HG02938 (cell line): ENCODE measurements around the gene MPIG6B.
"Not testable (repeated sequence)": the region's sequence is repeated elsewhere in the genome, so short reads cannot be mapped to it uniquely, and the experiment has no call there.

Experiments used
- ATAC-seq: cut with Tn5 transposase; IDR thresholded peaks from one replicate; pipeline ENCODE4 v1.9.1; 2021; ENCODE audit warnings: mild to moderate bottlenecking, moderate library complexity; ENCODE audit not compliant: unreplicated experiment

Gene MPIG6B

DNA sequence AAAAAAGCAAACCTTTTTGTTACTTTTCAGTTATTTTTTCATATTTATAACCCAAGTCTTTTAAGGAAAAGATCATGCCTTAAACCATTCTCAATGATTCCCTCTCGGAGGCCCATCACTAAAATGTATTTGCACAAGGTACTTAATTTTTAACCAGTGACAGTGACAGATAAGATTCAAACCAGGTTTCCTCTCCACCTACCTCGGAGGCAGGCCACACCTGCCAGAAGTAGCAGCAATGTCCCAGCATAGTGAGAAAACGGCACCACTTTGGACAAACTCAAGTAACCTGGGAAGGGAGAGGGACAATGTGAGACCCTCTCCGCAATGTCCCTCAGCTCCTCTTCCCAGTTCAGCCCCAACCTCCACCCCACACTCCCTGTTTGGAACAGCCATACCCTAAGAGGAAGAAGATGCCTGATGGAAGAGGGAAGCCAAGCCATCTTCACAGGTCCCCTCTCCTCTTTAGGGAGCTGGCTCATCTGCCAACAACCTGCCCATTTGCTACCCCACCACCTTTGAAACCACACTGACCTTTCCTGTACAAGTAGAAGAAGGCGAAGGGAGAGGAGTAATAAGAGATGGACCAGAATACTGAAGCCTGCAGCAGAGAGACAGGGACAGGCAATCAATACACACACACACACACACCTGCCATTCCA, 22.3 kb upstream of the MPIG6B start:
- no peak for ATAC-seq

DNA sequence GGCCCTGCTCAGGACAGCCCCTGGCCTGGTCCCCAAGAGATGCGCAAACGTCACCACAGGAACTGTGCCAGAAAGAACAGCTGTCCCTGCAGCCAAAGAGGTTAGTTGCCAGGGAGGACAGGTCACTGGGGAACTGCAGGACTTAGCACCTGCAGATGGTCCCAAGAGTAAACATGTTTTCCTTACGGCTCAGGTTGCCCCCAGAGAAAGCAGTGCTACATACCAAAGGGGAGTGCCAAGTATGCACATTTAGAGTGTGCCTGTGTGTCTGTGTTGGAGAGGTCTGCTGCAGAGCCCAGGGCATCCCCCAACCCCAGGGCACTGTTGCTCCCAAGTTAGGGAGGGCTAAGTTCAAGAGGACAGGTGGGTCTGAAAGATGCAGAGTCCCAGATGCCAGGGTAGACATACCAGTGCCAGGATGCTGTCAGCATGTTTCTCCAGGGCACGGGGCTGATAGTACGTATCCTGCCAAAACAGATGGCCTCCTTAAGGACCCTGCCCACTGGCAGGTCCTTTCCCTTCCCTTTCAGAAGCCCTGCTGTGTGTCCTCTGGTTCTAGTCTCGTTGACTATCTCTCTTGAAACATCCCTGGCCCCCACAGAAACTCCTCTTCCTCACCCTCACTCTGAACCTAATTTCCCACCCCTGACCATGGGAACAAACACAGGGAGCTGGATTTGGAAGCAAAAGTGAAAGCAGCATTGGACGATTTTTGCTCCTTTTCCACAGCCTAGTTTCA, 21.3 kb upstream of the MPIG6B start:
- ATAC-seq: no peak

DNA sequence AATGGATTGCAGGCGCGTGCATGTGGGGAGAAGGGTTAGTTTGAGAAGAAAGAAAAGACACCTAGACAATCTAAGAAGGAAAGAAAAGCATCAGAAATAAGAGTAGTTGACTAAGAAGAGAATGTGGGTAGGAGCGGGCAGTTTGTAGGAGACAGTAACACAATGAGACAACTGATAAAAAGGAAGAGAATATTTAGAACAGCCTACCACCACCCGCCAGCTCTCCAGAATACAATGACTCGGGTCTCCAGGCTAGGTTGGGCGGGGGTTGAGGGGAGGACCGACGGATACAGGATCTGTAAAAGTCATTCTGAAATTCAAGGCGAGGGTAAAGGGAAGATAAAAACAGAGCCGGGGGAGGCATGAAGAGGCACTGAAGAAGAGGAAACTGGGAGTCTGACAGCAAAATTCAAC, 20.8 kb upstream of the MPIG6B start:
- no peak for ATAC-seq

DNA sequence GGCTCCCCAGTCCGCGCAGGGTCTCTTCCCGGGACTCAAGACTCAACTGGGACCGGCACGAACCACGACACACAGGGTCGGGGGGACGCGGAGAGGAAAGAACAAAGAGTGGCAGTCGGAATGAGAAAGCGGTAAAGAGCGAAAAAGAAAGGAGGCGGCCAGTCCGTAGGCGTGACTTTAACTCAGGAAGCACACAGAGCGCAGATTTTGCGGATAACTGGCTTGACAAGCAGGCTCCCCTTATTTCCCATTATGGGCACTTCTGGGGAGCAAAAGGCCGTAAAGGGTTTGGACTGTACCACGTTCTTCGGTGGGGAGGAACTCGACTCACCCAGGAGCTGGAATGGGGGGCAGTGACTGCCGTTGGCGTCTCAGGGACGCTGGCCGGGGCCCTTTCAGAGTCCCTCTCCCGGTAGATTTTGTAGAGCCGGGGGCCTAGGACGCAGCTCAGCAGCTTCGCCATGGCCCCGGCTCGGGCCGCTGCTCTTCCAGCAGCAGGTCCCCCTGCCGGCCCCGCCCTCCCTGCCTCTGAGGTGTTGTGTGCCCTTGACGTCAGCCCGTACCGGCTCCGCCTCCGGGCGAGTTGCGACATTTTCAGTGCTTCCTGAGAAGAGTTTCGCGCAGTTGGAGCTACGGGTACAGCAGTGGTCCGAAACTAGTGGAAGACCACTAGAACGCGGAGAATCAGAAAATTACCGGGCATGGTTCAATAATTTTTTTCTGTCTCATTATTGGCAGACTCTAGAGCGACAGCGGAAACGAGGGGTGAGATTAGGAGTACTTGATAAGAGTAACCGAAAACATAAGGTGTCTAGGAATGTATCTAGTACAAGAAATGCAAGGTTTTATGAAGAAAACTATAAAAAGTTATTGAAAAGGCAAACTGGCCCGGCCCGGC, 20.1 kb upstream of the MPIG6B start, which contains the start of gene ABHD16A:
ABHD16A (minus strand) TSS at position 506 of the 898 bp plus-strand sequence; CDS start at position 463, 43 bp downstream.
- peak; percentile 62 for ATAC-seq

DNA sequence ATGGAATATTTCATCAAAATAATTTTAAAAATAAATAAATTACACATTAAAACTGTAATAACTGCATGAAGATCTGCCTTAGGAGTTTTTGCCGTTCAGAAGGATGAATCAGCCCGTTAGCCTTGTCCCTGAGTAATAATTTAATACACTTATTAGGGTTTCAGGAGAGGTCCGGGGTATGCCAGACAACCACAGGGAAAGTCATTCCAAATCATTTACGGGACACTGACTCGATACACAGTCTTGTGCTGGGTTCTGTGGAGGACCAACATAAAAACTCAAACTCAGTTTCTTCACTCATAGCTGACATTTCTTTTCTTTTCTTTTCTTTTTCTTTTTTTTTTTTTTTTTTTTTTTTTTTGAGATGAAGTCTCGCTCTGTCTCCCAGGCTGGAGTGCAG, 17.2 kb upstream of the MPIG6B start:
- ATAC-seq: no peak

DNA sequence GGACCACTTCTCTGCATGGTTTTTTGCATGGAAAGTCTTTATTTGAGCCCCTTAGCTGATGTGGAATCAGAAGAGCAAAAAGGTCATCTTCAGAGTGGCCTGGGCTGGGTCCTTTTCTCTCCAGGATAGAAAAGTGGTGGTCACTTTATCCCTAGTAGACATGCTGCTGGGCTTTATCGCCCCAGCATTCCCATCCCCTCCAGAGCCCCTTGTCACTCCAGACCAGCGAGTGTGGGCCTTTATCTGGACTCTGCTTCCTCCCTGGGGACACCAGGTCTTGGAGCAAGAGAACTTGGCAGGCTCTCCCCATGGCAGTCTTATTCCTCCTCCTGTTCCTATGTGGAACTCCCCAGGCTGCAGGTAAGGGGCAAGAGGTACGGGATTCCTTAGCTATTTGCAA, 16.6 kb upstream of the MPIG6B start, which contains the start of gene LY6G6F:
LY6G6F (plus strand) TSS at position 268 of the 400 bp plus-strand sequence; CDS start at position 309, 41 bp downstream.
- ATAC-seq: no peak

DNA sequence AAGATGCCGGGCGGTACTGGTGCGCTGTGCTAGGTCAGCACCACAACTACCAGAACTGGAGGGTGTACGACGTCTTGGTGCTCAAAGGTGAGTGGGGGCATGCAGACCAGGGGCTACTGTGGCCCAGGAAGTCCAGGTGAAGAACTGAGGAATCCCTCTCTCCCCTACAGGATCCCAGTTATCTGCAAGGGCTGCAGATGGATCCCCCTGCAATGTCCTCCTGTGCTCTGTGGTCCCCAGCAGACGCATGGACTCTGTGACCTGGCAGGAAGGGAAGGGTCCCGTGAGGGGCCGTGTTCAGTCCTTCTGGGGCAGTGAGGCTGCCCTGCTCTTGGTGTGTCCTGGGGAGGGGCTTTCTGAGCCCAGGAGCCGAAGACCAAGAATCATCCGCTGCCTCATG, 15.5 kb upstream of the MPIG6B start:
- no peak for ATAC-seq

DNA sequence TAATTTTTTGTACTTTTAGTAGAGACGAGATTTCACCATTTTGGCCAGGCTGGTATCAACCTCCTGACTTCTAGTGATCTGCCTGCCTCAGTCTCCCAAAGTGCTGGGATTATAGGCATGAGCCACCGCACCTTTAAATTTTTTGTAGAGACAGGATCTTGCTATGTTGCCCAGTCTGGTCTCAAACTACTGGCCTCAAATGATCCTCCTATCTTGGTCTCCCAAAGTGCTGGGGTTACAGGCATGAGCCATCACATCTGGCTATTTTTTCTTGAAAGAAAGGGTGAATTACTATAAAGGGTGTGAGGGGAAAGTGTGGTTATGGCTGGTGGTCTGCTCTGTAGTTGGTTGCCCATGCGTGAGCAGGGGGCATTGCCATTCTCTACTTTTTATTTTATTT, 14.9 kb upstream of the MPIG6B start:
- ATAC-seq: no peak

DNA sequence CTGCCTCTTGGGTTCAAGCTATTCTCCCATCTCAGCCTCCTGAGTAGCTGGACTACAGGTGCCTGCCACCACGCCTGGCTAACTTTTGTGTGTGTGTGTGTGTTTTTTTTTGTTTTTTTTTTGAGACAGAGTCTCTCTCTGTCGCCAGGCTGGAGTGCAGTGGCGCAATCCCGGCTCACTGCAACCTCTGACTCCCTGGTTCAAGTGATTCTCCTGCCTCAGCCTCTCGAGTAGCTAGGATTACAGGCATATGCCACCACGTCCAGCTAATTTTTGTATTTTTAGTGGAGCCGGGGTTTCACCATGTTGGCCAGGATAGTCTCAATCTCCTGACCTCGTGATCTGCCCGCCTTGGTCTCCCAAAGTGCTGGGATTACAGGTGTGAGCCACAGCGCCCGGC, 14.0 kb upstream of the MPIG6B start:
- ATAC-seq: not testable (repeated sequence)

DNA sequence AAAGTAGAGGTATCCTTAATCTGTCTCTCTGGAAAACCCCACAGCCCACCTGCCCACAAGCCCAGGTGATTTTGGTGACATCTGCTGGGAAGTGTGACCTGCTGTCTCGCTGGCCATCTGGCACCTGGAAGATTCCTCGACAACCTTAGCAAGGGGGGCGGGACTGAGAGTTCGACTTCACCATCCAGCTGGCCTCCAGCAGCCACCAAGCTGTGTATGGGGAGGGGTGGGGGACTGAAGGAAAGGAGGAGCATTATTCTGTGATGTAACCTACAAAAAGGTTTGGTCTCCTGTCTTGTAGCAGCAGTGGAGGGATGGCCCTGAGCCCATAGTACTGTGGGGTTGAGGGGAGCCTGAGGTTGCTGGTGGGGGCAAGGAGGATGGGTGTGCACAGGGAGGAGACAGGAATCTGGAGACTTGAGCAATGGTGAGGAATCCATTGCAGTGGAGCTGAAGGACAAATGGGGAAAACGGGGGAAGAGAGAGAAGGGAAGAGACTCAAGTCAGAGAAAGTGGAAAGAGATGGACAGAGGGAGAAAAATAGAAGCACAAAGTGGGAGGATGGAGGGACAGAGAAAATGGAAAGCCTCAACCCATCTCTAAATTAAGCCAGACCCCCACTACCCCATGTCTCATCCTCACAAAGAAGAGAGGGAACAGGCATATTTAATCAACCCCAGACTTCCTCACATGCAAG, 12.5 kb upstream of the MPIG6B start:
- no peak for ATAC-seq

DNA sequence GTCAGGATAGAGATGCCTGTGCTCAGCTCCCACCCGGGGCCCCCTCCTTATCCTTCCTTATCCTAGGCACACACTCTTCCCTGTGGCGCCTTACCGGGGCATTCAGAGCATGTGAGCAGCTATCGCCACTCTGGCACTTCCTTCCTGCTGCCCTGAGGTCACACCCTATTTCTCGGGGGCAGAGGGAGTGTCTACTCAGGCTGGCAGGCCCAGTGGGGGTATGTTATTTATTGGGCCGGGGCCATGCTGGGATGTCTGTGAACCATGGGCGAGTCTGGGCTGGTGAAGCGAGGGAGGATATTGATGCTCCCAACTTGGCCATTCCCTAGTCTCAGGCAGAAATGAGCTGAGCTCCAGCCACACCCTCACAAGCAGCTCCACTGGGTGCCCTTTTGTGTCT, 11.9 kb upstream of the MPIG6B start:
- ATAC-seq: no peak

DNA sequence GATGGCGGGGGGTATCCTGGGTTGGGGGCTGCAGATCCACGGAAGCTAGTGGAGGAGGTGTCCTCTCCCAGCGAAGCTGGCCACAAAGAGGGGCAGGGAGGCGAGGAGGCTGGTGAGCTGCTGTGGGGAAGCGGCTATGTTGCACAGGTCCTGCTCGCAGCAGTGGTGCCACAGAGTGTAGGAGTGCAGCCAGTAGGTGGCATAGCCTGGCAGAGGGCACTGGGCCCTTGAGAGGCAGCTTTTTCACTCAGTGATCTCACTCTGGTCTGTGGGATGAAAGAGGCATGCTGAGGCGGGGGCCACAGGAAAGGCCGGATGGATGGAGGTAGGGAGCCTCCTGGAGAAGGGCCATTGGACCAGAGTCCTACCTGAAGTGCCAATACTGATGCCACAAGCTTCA, 10.9 kb upstream of the MPIG6B start:
- no peak for ATAC-seq

DNA sequence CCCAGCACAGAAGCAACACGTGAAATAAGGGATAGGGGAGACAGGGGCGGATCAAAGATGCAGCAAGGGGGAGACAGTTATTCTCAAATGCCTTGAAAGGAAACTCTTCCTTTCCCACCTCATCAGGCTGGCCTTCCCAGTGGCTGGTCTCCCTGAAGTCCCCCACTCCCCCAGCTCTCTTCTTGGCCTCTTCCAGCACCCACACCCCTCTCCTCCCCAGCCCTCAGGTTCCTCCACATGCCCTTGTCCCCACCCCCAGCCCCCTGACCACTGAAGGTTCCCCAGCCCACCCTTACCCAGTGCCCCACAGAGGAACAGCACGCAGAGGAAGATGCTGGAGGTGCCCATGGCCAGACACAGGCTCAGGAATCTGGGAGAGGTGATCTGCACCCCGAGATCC, 9.7 kb upstream of the MPIG6B start:
- ATAC-seq: no peak

DNA sequence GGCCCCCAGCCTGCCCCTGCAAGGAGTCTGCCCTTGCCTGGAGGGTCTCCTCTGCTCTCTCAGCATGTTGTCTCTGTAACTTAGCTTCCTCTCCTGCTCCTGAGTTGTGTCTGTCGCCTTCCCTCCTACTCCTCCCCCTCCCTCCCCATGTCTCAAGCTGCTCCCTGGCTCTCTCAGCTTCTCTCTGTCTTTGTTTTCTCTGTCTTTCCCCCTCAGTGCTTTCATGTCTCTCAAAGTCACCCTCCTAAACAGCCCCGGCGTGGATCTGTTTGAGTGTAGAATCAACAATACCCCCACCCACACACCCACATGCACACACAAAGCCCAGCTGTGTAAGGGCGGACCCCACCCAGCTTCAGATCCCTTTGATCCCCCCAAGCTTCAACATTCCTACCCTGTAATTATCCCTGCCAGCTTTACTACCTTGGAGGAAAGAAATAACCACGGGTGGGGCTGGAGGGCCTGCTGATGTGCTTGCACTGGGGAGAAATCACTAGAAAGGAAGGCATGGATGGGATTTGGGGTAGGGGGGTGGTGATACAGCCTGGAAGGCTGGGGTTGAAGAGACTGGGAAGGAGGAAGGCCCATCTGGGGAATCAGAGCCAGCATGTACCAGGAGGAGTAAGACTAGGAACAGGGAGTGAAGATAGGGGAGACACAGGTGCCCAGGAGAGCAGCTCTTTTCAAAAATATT, 9.0 kb upstream of the MPIG6B start:
- no peak for ATAC-seq

DNA sequence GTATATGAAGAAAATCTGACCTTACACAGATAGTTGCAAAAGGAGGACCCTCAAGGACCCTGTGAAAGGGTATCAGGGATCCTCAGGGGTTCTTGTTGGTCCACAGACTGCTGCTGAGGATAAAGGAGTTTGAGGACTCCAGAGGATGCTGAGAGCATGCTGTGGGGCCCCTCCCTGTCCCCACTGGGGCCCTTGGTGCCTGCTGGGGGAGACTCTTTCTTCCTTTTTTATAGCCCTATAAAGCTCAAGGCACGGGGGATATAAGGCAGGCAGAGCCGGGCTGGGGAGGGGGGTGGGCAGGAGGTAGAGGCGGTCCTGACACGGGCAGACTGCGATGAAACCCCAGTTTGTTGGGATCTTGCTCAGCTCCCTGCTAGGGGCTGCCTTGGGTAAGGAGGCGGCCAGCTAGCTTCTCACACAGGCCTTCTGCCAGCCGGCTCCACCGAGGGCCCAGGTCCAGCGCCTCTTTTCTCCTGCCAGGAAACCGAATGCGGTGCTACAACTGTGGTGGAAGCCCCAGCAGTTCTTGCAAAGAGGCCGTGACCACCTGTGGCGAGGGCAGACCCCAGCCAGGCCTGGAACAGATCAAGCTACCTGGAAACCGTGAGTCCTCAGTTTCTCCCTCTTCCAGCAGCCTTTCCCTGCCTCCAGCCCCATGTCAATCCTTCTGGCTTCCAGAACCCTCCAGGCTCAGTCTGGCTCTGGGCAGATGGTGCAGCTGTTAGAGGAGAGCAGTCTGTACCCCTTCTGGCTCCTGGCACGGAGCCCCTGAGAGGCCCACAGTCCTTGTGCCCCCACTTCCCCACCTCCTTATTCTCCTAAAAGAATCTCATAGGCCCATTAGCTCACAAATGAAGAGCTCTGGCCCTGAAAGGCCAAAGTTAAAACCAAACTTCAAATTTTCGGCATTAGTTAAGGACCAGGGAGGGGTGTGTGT, 7.9 kb upstream of the MPIG6B start, which contains the start of gene LY6G6D:
LY6G6D (plus strand) TSS at position 327 of the 937 bp plus-strand sequence; CDS start at position 335, 8 bp downstream.
- ATAC-seq: no peak

DNA sequence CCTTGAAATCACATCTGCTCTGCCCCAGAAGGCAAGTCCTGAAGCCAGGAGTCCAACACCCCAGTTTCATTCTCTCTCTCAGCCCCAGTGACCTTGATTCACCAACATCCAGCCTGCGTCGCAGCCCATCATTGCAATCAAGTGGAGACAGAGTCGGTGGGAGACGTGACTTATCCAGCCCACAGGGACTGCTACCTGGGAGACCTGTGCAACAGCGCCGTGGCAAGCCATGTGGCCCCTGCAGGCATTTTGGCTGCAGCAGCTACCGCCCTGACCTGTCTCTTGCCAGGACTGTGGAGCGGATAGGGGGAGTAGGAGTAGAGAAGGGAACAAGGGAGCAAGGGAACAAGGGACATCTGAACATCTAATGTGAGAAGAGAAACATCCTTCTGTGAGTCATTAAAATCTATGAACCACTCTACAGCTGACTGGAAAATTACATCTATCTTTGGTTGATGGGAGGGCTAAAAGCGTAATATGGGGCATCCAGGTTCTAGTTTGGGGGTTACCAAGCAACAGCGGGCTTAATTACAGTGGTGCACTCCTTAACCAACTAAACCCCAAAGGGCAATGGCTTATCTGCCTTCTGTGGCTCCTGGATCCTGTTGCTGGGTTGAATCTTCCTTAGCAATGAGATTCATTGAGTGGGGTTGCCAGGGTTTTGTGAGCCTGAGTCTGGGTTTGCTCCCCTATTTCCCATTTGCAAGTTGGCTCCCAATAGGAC, 5.5 kb upstream of the MPIG6B start:
- no peak for ATAC-seq

DNA sequence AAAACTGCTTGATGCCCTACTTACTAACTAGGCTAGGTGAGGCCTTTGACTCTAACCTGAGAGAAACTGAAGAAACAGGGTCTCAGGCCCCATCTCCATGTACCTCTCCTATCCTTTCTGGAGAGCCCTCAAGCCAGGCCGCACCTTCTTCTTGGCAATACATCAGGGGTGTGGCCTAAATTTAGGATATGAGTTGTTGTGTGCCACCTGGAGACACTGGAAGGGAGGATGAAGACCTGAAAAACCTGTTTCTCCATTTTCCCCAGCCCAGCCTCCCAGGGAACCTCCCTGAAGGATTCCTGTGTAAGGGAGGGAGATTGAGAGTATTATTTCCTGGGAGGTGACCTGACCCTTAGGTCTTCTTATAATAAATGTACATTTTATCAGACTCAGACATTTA, 4.9 kb upstream of the MPIG6B start:
- no peak for ATAC-seq

DNA sequence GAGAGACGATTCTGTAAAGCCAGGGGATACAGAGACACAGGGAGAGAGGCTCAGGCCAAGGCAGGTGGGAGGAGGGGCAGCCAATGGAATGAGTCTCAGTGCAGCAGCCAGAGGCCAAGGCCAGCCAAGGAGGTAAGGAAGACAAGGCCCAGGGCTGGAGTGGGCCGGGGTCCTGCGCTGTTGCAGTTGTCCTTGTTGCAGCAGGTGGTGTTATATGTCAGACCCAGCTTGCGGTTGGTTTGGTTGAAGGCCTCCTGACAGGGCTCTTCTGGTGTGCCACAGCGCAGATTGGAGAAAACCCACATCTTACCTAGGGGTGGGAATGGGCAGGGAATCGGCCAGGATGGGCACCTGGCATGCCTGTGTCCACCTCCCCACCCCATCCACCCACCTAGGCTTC, 4.2 kb upstream of the MPIG6B start:
- no peak for ATAC-seq
